Skeletal muscle satellite cell (primary cell): ENCODE results near the gene RAB3GAP1.

Source experiments
- H3K27me3 ChIP-seq: 2 replicates; pipeline ENCODE4 v1.7.0; 2013; ENCODE audit warnings: low read length; ENCODE audit not compliant: control insufficient read depth, insufficient read depth
- H3K36me3 ChIP-seq: 2 replicates; pipeline ENCODE4 v1.7.0; 2013; ENCODE audit warnings: mild to moderate bottlenecking, control low read depth, low read length; ENCODE audit not compliant: insufficient read depth
- H3K4me1 ChIP-seq: 2 replicates; pipeline ENCODE4 v1.7.0; 2013; ENCODE audit warnings: low read length; ENCODE audit not compliant: control insufficient read depth, insufficient read depth
- H3K4me2 ChIP-seq: 2 replicates; pipeline ENCODE4 v1.7.0; 2013; ENCODE audit warnings: mild to moderate bottlenecking, low read length
- H3K4me3 ChIP-seq: 2 replicates; pipeline ENCODE4 v1.7.0; 2013; ENCODE audit warnings: low read length
- H3K9ac ChIP-seq: 2 replicates; pipeline ENCODE4 v1.7.0; 2013; ENCODE audit warnings: mild to moderate bottlenecking, low read depth, low read length, moderate library complexity
- H3K9me3 ChIP-seq: replicated peaks from 2 replicates; pipeline ENCODE4 v1.7.0; 2013; ENCODE audit warnings: mild to moderate bottlenecking, control low read depth, low read length

RAB3GAP1 gene

DNA sequence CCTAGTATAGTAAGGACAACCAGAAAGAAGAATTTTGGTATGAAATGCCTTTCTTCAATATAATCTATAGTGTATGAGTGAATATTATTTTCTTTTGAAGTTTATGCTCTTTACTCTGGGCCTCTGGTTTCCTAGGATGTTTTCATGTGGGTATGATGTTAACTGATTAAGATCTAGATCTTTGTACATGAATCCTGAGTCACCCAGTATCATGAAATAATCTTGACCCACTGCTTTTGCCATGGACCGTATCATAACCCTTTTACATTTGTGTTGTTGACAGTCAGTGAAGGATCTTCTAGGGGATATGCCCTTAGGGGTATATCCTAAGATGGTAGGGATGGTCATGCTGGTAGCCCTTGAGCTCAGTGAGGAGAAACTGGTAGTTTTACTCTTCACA, 100.3 kb downstream of the RAB3GAP1 start:
- H3K4me3 ChIP-seq = no peak overlapping the region
- H3K9ac ChIP-seq = no peak overlapping the region
- H3K36me3 ChIP-seq = peaks cover 52% of the 10 kb centered on the region
- no peaks in the 10 kb centered on the region for H3K9me3 ChIP-seq
- no peak overlapping the region for H3K4me2 ChIP-seq
- H3K27me3 ChIP-seq = no peaks in the 10 kb centered on the region
- H3K4me1 ChIP-seq = peaks cover 6% of the 10 kb centered on the region

DNA sequence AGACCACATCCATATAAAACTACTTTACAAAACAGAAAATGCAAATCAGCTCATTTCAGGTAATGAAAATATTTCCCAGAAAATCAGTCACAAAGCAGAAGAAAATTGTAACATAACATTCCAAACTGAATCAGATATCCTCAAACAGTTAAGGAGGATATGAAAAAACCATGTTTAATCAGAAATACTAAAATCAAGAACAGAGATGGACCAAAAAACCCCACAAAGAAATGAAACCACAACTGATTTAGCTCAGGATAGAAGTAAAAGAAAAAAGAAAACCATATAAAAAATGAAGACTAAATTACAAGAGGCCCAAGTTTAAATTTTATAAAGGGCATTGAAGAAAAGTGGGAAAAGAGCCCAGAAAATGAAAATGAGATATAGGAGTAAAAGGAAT, 102.9 kb downstream of the RAB3GAP1 start:
- no peaks in the 10 kb centered on the region for H3K9me3 ChIP-seq
- no peak overlapping the region for H3K4me2 ChIP-seq
- no peaks in the 10 kb centered on the region for H3K27me3 ChIP-seq
- H3K9ac ChIP-seq = no peak overlapping the region
- peaks cover 72% of the 10 kb centered on the region for H3K36me3 ChIP-seq
- H3K4me3 ChIP-seq = no peak overlapping the region
- no peaks in the 10 kb centered on the region for H3K4me1 ChIP-seq

DNA sequence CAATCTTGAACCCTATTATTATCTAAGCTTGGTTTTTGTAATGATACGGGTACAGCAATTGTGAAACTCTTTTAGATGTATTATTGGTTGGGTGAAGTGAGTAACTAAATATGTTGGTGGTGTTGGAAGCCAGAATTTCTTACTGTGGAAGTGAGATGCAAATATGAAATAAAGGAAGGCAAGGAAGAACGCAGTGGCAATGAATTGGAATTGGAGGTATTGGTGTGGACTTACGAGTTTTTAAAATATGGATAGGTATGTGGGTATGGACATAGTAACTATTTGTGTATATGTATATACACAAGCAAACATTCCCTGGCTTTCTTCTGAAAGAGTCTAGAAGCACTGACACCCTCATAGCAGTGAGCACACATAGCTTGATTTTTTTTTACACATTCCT, 105.8 kb downstream of the RAB3GAP1 start:
- no peak overlapping the region for H3K4me3 ChIP-seq
- H3K9me3 ChIP-seq = no peaks in the 10 kb centered on the region
- no peak overlapping the region for H3K9ac ChIP-seq
- H3K27me3 ChIP-seq = no peaks in the 10 kb centered on the region
- no peak overlapping the region for H3K4me2 ChIP-seq
- peaks cover 49% of the 10 kb centered on the region for H3K36me3 ChIP-seq
- H3K4me1 ChIP-seq = no peaks in the 10 kb centered on the region

DNA sequence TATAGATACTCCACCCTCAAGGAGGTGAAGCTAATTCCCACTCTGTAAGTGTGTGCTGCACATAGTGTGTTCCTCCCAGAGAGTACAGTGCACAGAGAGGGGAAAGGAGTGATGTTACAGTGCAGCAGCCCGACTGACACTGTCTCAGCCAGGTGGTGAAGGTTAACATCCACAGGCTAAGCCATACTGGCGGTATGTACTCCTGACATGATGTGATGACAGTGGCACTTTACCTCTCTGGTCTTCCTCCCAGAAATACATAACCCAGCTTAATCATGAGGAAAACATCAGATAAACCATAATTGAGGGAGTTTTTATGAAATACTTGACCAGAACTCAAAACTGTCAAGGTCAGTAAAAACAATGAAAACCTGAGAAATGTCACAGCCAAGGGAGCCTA, 107.1 kb downstream of the RAB3GAP1 start:
- H3K4me2 ChIP-seq = no peak overlapping the region
- no peaks in the 10 kb centered on the region for H3K9me3 ChIP-seq
- H3K36me3 ChIP-seq = peaks cover 50% of the 10 kb centered on the region
- H3K27me3 ChIP-seq = no peaks in the 10 kb centered on the region
- H3K4me3 ChIP-seq = no peak overlapping the region
- H3K4me1 ChIP-seq = peaks cover under 1% of the 10 kb centered on the region
- no peak overlapping the region for H3K9ac ChIP-seq

DNA sequence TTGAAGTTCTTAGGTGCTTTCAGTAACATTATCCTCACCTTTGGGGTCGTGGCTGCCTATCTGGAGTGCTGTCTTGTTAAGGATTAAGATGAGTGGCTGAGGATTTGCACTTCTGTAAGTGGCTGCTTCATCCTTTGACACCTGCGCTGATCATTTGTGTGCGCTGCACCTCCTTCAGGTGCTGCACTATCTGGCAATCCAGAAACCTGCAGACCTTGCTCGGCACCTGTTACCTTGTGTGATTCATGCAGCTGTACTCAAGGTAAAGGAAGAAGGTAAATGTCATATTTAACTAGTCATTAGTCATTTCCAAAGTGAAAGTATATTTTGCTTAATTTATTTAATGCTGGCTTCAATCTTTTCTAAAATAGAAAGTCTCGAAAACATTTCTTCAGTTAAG, 110.3 kb downstream of the RAB3GAP1 start:
- Histone ChIP-seq H3K27me3 (no peaks in the 10 kb centered on the region), H3K4me2 (no peak overlapping the region), H3K4me1 (peaks cover 5% of the 10 kb centered on the region), H3K4me3 (no peak overlapping the region), H3K36me3 (peaks cover 41% of the 10 kb centered on the region), H3K9me3 (no peaks in the 10 kb centered on the region), H3K9ac (no peak overlapping the region)

DNA sequence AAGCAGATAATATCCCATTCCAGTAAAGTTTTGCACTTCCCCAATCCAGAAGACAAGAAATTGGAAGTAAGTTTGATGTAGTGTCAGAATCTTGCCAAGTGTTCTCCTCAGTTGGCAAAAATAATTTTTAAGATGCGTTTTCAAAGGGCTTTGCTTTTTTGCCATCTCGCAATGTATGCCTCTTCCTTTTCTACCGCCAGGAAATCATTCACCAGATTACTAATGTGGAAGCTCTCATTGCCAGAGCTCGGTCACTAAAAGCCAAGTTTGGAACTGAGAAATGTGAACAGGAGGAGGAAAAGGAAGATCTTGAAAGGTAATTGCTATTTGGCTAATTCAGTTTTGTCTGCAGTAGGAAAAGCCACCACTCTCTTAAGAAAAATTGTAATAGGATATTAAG, 110.7 kb downstream of the RAB3GAP1 start:
- Histone ChIP-seq H3K4me3 (no peak overlapping the region), H3K9me3 (no peaks in the 10 kb centered on the region), H3K36me3 (peaks cover 44% of the 10 kb centered on the region), H3K4me1 (peaks cover 5% of the 10 kb centered on the region), H3K27me3 (no peaks in the 10 kb centered on the region), H3K4me2 (no peak overlapping the region), H3K9ac (no peak overlapping the region)

DNA sequence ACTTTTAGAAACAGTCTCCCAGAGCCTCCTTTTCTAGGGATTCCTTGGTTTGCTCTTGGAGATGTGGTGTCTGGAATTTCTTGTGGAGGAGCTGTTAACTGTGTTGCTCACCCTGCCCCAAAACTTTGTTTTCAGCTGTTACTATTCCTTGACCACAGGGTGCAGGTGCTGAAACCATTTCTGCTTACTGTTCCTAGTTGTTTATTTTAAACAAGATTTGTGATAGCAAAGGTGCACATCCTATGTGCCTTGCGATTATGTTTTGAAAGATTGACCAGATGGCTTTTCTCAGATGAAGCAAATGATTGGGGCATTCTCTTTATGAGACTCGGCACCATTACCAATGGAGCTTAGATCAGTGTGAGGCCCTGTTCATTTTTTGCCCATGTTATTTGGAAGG, 111.2 kb downstream of the RAB3GAP1 start:
- no peak overlapping the region for H3K4me2 ChIP-seq
- peaks cover 44% of the 10 kb centered on the region for H3K36me3 ChIP-seq
- H3K4me3 ChIP-seq = no peak overlapping the region
- H3K9ac ChIP-seq = no peak overlapping the region
- H3K27me3 ChIP-seq = no peaks in the 10 kb centered on the region
- H3K9me3 ChIP-seq = no peaks in the 10 kb centered on the region
- peaks cover 5% of the 10 kb centered on the region for H3K4me1 ChIP-seq

DNA sequence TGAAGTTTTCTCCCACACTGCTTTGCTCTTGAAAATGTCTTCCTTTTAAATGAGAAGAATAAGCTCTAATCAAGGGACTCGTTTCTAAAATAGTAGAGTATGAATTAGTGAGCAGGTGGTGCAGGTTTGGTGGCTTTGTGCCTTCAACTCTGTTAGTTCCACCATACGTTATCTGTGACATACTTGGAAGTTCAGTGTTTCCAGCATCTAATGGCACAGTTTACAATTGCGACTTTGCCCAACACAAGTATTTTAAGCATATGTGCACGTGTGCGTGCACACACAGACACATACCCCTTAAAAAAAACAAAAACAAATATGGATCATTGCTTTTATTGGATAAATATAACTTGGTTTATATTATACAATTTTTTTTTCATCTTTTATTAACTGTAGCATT, 111.8 kb downstream of the RAB3GAP1 start:
- Histone ChIP-seq H3K4me3 (no peak overlapping the region), H3K9me3 (no peaks in the 10 kb centered on the region), H3K36me3 (peaks cover 45% of the 10 kb centered on the region), H3K9ac (no peak overlapping the region), H3K4me2 (no peak overlapping the region), H3K27me3 (no peaks in the 10 kb centered on the region), H3K4me1 (peaks cover 5% of the 10 kb centered on the region)

DNA sequence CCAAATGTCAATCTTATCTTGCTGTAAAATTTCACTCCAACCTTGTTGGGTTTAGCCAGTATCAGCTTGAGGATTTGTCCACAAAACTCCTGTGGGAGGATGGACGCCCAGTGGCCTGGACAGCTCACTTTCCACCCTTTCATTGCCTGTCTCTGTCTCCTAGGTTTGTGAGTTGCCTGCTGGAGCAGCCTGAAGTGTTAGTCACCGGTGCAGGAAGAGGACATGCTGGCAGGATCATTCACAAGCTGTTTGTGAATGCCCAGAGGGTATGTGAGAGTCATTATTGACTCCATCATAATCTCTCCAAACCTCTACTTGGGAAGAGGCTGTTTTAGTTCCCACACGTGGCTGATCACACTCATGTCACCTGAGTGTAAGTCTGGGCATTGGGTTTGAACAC, 112.3 kb downstream of the RAB3GAP1 start:
- Histone ChIP-seq H3K36me3 (peaks cover 45% of the 10 kb centered on the region), H3K9me3 (no peaks in the 10 kb centered on the region), H3K4me1 (peaks cover 5% of the 10 kb centered on the region), H3K4me2 (no peak overlapping the region), H3K27me3 (no peaks in the 10 kb centered on the region), H3K4me3 (no peak overlapping the region), H3K9ac (no peak overlapping the region)

DNA sequence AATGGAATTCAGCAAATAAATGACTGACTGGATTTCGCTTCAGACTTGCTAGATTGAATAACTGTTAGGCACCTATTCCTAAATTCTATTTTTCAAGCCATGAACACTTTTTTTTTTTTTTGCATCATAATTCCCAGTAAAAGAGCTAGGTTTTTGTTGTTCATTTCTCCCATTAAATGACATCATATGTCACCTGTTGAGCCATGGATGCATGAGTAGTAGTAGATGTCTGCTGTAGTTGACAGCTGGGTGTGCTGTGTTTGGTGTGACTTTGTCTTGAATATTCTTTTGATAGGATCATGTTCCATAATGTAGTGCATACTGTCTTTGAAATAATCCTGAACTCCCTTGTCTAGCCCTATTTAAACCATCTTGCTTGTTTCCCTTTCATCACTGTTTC, 115.2 kb downstream of the RAB3GAP1 start:
- peaks cover 5% of the 10 kb centered on the region for H3K4me1 ChIP-seq
- no peaks in the 10 kb centered on the region for H3K9me3 ChIP-seq
- no peak overlapping the region for H3K4me3 ChIP-seq
- H3K36me3 ChIP-seq = peaks cover 65% of the 10 kb centered on the region
- H3K4me2 ChIP-seq = no peak overlapping the region
- no peaks in the 10 kb centered on the region for H3K27me3 ChIP-seq
- no peak overlapping the region for H3K9ac ChIP-seq

DNA sequence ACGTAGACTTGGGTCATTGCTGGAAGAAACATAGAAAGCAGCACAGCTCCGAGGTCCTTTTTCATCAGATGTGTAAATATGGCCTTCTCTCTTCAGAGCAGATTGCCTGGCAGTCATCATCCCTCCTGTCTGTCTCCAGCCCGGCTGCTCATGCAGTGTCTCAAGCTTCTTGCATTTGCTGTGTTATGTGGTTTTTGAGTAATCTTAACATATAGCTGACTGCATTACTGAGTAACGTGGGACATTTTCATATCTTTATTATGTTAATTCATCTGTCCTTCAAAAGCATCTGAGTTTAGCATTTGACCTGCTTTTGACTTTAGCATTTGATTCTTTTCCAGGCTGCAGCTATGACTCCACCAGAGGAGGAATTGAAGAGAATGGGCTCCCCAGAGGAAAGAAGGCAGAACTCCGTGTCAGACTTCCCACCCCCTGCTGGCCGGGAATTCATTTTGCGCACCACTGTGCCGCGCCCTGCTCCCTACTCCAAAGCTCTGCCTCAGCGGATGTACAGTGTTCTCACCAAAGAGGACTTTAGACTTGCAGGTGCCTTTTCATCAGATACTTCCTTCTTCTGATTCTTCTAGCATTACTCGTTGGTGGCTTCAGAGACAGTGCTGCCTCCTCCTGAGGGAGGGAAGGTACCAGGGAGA, 116.2 kb downstream of the RAB3GAP1 start:
- Histone ChIP-seq H3K9ac (no peak overlapping the region), H3K27me3 (no peaks in the 10 kb centered on the region), H3K4me2 (no peak overlapping the region), H3K9me3 (no peaks in the 10 kb centered on the region), H3K4me1 (peaks cover 5% of the 10 kb centered on the region), H3K36me3 (peaks cover 71% of the 10 kb centered on the region), H3K4me3 (no peak overlapping the region)

DNA sequence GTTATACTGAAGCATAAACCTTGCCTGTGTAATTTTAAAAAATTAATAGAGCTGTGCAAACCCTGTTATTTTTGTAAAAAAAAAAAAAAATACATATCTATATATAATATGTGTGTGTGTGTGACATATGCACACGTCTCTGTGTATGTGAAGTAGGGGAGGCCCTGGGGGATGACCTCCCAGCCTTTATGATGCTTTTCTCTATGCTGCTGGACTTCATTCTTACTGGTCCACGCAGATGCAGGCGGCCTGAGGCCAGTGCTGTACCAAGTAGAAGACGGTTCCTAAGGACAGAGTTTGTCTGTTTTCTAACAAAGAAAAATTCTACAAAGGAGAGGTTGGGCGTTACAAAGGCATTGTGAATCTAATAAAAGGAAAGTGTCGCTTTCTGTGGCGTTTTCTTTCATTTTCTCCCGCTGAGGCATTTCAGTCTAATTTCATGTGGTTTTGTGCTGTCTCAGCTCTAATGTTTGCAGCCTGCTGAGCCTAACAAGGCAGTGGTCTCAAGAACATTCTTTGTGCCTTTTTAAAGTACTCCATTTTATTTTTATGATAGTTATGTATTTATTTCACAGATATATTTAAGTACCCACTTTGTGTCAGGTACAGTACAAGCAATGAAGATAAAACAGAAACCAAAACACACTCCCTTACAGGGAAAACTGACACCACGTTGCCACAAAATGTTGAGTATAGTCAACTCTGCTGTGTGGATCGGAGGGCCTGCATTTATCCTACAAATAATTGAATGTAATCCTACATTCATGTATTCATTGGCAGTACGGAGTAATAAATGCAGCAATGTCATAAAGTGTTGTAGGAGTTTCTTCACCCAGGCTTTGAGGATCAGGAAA, 118.0 kb downstream of the RAB3GAP1 start:
- Histone ChIP-seq H3K27me3 (no peaks in the 10 kb centered on the region), H3K4me2 (no peak overlapping the region), H3K4me3 (no peak overlapping the region), H3K9me3 (no peaks in the 10 kb centered on the region), H3K9ac (no peak overlapping the region), H3K4me1 (no peaks in the 10 kb centered on the region), H3K36me3 (peaks cover 68% of the 10 kb centered on the region)
